IPS-15b (cell line): Measurements from ENCODE around the gene RAD51B.

ENCODE experiments used
- H3K27me3 ChIP-seq: one replicate; pipeline ENCODE4 v1.6.1; 2013; ENCODE audit warnings: low read length; ENCODE audit not compliant: control insufficient read depth, insufficient read depth
- H3K36me3 ChIP-seq: one replicate; pipeline ENCODE4 v1.6.1; 2013; ENCODE audit warnings: low read length; ENCODE audit not compliant: control insufficient read depth, insufficient read depth
- H3K4me1 ChIP-seq: one replicate; pipeline ENCODE4 v1.6.1; 2013; ENCODE audit warnings: mild to moderate bottlenecking, low read length; ENCODE audit not compliant: control insufficient read depth, insufficient read depth
- H3K4me3 ChIP-seq: one replicate; pipeline ENCODE4 v1.5.1; 2013; ENCODE audit warnings: low read depth, low read length
- H3K9ac ChIP-seq: one replicate; pipeline ENCODE4 v1.6.1; 2013; ENCODE audit warnings: low read depth, mild to moderate bottlenecking, low read length
- H3K9me3 ChIP-seq: one replicate; pipeline ENCODE4 v1.6.1; 2013; ENCODE audit warnings: mild to moderate bottlenecking, low read length; ENCODE audit not compliant: control insufficient read depth, insufficient read depth

Gene RAD51B

GRCh38 chr14:67917006-67917405, 97.4 kb downstream of the RAD51B start:
- Histone ChIP-seq H3K36me3 (no peaks in the 10 kb centered on the region), H3K27me3 (no peaks in the 10 kb centered on the region), H3K4me3 (no peak overlapping the region), H3K9ac (no peak overlapping the region), H3K9me3 (no peaks in the 10 kb centered on the region), H3K4me1 (no peaks in the 10 kb centered on the region)

- Histone ChIP-seq H3K9ac (no peak overlapping the region), H3K36me3 (no peaks in the 10 kb centered on the region), H3K4me1 (no peaks in the 10 kb centered on the region), H3K9me3 (no peaks in the 10 kb centered on the region), H3K4me3 (no peak overlapping the region), H3K27me3 (no peaks in the 10 kb centered on the region)
Measured at GRCh38 chr14:67918838-67919237, 99.3 kb downstream of the RAD51B start.

GRCh38 chr14:67919259-67920032, 99.9 kb downstream of the RAD51B start:
- no peaks in the 10 kb centered on the region for H3K36me3 ChIP-seq
- H3K9me3 ChIP-seq, result no peaks in the 10 kb centered on the region
- H3K4me3 ChIP-seq, result no peak overlapping the region
- no peaks in the 10 kb centered on the region for H3K27me3 ChIP-seq
- H3K4me1 ChIP-seq, result no peaks in the 10 kb centered on the region
- no peak overlapping the region for H3K9ac ChIP-seq

GRCh38 chr14:67926821-67927220, 107.2 kb downstream of the RAD51B start:
- Histone ChIP-seq H3K27me3 (no peaks in the 10 kb centered on the region), H3K4me3 (no peak overlapping the region)

GRCh38 chr14:67927244-67927643, 107.7 kb downstream of the RAD51B start:
- Histone ChIP-seq H3K9me3 (no peaks in the 10 kb centered on the region), H3K27me3 (no peaks in the 10 kb centered on the region), H3K4me3 (no peak overlapping the region), H3K4me1 (no peaks in the 10 kb centered on the region), H3K36me3 (no peaks in the 10 kb centered on the region), H3K9ac (no peak overlapping the region)

More at GRCh38 chr14:67926821-67927220, 107.2 kb downstream of the RAD51B start:
- Histone ChIP-seq H3K9me3 (no peaks in the 10 kb centered on the region), H3K36me3 (no peaks in the 10 kb centered on the region), H3K4me1 (no peaks in the 10 kb centered on the region), H3K9ac (no peak overlapping the region)

GRCh38 chr14:67928375-67928774, 108.8 kb downstream of the RAD51B start:
- no peak overlapping the region for H3K9ac ChIP-seq
- peaks cover 5% of the 10 kb centered on the region for H3K4me1 ChIP-seq
- H3K27me3 ChIP-seq, result no peaks in the 10 kb centered on the region
- H3K36me3 ChIP-seq, result no peaks in the 10 kb centered on the region
- no peaks in the 10 kb centered on the region for H3K9me3 ChIP-seq
- peak overlapping the region; percentile 2 for H3K4me3 ChIP-seq

GRCh38 chr14:67932708-67933246, 113.2 kb downstream of the RAD51B start:
- Histone ChIP-seq H3K9me3 (no peaks in the 10 kb centered on the region), H3K27me3 (no peaks in the 10 kb centered on the region), H3K9ac (no peak overlapping the region), H3K4me1 (peaks cover 27% of the 10 kb centered on the region), H3K4me3 (no peak overlapping the region), H3K36me3 (no peaks in the 10 kb centered on the region)

GRCh38 chr14:67933266-67933665, 113.7 kb downstream of the RAD51B start:
- H3K9me3 ChIP-seq, result no peaks in the 10 kb centered on the region
- no peaks in the 10 kb centered on the region for H3K36me3 ChIP-seq
- no peaks in the 10 kb centered on the region for H3K27me3 ChIP-seq
- H3K4me3 ChIP-seq, result no peak overlapping the region
- no peak overlapping the region for H3K9ac ChIP-seq
- H3K4me1 ChIP-seq, result peaks cover 30% of the 10 kb centered on the region

GRCh38 chr14:67934087-67934486, 114.5 kb downstream of the RAD51B start:
- H3K4me1 ChIP-seq, result peaks cover 37% of the 10 kb centered on the region
- H3K4me3 ChIP-seq, result no peak overlapping the region
- no peaks in the 10 kb centered on the region for H3K27me3 ChIP-seq
- H3K9ac ChIP-seq, result no peak overlapping the region
- H3K36me3 ChIP-seq, result no peaks in the 10 kb centered on the region
- H3K9me3 ChIP-seq, result no peaks in the 10 kb centered on the region

- Histone ChIP-seq H3K9ac (no peak overlapping the region), H3K36me3 (no peaks in the 10 kb centered on the region), H3K4me1 (peaks cover 40% of the 10 kb centered on the region), H3K27me3 (no peaks in the 10 kb centered on the region), H3K9me3 (no peaks in the 10 kb centered on the region), H3K4me3 (no peak overlapping the region)
Measured at GRCh38 chr14:67934862-67935261, 115.3 kb downstream of the RAD51B start.

- Histone ChIP-seq H3K9ac (no peak overlapping the region), H3K36me3 (no peaks in the 10 kb centered on the region), H3K4me1 (peaks cover 40% of the 10 kb centered on the region), H3K27me3 (no peaks in the 10 kb centered on the region), H3K4me3 (no peak overlapping the region), H3K9me3 (no peaks in the 10 kb centered on the region)
Measured at GRCh38 chr14:67935371-67935770, 115.8 kb downstream of the RAD51B start.

GRCh38 chr14:67938071-67938470, 118.5 kb downstream of the RAD51B start:
- Histone ChIP-seq H3K9ac (no peak overlapping the region), H3K27me3 (no peaks in the 10 kb centered on the region), H3K4me3 (no peak overlapping the region), H3K4me1 (peaks cover 53% of the 10 kb centered on the region), H3K36me3 (no peaks in the 10 kb centered on the region), H3K9me3 (no peaks in the 10 kb centered on the region)
